LHCN-M2 (cell line): ENCODE results near the gene MEOX2. TPM values are rescaled to one million over a fixed set of nuclear protein-coding genes. Genes with fewer than 3 reads are reported as not detected.

ENCODE experiments used
- DNase-seq: peaks from one replicate; pipeline ENCODE4 v3.0.0-alpha.2; 2012; ENCODE audit warnings: low read depth
- polyA plus RNA-seq: library from polyadenylated mRNA; unstranded; fragments of >200 nt; gene quantifications from one replicate; pipeline ENCODE4 v1.2.1, GENCODE V29; 2012; ENCODE audit warnings: missing spikeins
- total RNA-seq: library from RNA; depleted of rRNA; stranded (reverse); fragments of >200 nt; gene quantifications from 2 replicates; pipeline ENCODE4 v1.2.3, GENCODE V29; 2014; rRNA removed

MEOX2 gene
- total RNA-seq = 0.06 TPM in 1 of 2 replicates, not detected in the other
- 0.05 TPM for polyA plus RNA-seq

DNA sequence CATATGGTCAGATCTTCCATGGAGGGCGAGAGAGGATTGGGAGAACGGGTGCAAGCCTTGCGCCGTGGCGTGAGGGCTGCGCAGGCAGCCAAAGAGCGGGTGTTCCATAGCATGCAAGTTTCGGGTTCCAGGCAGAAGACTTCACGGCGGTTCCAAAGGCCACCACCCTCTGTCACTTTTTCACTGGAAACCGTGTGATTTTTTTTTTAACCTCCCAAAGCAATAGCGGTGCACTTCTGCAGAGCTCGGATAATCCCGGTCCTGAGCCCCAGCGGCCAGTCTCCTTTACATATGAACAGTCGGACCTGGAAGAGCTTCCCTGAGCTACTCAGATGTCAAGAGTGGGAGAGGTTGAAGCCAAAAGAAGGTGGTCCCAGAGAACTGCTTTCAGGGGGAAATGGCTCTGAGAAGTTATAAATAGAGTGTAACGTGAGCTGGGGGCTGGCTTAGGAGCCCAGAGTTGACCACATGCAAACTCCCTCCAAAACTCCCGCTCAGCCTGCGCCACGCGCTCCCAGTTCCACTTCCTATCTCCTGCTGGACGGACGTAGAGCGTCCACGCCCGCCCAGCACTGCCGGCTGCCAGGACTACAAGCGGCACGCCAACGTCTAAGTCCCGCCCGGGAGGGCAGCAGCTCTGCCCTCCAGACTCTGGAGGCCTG, at the start of gene MEOX2:
TSS of gene MEOX2 (minus strand) at position 389 of the 662 bp plus-strand sequence. CDS start at position 108, 281 bp downstream.
- peak; percentile 68 for DNase-seq

DNA sequence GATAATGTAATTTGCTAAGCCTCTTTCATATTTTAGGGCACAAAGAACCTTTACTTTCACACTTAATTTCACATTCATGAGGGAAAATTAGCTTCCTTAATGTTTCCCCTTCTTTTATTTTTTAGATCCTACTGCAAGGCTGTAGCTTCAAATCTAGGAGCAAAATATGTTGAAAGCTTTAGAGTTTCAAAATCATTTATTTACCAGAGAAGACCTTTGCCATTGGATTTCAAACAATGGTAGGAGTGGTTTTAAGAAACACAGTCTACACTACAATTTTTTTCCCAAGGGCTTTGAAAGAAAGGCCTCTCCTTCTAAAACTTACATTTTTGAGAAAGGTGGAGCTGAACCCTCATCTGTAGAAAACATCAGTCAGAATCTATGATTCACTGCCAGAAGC, 43.3 kb upstream of the MEOX2 start:
- no peak for DNase-seq

DNA sequence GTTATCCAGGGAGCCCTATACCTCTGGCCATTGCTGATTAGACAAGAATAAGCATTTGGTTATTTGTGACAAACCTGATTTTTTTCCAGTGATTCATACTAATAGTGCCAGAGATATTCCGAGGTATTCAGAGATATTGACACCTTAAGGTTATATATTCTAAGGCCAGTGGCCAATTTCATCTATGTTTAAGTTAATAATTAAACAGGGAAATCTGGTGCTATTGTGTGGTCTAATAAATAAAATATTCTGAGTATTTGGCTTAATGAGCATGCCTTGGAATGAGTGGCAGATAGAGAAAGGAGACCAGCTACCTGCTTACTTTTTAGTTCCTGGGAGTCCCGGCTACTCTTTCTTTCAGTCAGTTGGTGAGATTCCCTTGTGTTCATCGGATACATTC, 38.6 kb upstream of the MEOX2 start:
- no peak for DNase-seq

DNA sequence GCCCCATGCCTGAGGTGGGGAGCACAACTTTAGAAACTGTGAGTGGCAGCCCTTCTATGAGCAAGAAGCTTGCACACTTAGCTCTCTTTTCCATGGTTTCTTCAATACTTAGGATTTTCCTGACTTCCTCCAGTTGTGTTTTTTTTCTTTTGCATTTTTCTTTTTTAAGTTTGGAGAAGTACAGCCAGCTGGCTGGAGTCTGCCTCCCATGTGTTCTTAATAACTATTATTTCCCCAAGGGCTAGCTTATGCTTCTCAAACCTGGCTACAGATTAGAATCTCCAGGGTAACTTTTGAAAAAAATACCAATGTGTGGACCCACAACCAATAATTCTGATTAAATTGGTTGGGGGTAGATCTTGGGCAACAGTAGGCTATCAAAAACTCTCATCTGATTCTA, 37.4 kb upstream of the MEOX2 start:
- DNase-seq = no peak

DNA sequence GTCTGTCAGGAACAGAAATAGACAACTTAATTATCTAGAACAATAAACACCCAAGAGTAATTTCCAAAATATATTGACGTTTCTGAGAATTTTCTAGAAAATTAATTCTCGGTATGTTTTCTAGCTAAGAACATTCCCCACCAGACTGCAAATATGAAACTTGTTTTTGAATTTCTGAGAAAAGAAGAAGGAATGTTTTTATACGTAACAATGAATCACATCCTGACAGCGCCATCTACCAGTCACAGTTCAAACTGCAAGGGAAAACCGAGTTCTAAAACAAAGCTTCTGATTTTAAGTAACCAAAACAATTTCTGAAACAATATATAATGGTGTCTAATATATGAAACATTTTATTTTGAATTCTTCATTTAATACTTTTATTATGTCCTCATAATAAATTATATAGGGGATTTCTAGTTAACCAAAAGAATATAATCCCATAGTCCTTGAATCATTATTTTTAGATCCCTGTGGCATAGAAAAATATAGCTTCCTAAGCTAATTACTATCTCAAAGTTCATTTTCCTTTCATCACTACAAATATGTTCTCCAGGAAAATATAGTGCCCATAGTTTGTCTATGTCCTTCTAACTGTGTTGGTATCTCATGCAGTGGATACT, 34.5 kb upstream of the MEOX2 start:
- DNase-seq = peak; percentile 62

DNA sequence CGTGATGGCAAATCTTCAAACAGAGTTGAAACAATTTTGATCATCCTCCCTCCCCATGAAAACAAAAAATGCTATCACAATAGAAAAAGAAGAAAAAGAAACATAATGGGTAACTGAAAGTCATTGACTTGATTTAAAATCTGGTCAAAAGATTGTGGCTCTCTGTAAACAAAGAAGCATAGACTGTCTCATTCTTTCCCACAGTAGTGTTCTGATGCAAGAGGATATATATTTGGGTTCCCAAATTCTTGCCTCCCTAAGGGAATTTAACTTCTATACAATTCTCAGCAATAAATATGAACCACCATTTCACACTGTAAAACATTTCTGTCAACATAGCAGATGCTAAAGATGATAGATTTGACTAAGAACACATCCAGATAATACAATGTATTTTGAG, 32.8 kb upstream of the MEOX2 start:
- DNase-seq = no peak

DNA sequence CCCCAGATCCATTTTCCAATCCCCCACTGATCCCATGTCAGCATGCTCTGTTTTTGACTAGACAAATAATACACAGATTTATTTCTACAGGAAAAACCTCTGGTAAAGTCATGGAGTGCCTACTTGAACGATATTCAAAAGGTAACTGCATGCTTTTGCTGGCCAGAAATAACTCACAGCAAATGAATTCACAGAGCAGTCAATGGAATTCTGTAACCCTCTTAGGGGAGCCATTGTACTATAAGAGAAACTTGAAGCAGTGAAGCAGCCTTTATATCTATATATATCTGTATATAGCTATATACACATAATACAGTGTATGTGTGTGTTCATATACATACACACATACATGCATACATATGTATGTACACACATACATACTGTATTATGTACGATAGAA, 29.0 kb upstream of the MEOX2 start:
- no peak for DNase-seq

DNA sequence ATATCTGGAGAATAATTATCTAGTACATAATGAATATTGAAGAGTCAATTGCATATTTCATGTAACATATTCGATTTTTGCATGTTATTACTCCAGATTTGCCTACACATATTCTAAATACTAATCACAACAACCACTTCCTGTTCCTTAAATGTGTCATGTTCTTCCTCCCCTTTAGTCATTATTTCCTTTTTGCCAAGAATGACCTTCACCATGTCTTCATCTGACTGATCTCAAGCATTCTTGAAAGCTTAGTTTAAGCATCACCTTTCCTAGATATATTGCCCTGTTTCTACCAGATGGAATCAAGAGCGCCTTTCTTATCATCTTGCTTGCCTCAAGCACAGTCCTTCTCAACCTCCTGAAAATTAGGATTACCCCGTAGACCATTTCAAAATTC, 23.5 kb upstream of the MEOX2 start:
- peak; percentile 34 for DNase-seq

DNA sequence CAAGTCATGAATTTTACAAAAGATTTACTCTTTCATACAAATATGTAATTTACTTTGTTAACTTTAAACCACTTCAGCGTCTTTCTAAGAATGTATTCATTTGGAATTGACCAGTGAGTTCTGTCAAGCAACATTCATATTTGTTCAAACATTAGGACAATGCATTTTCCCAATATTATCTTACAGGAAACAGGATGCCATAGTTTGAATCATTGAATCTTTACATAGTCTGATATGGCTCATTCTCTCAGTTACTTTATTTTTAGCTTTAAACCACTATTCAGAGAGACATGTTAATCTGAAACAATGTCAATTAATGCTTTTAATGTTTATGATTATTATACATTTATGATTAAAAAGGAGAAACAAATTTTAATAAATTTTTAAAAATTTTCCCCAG, 21.1 kb upstream of the MEOX2 start:
- DNase-seq = no peak

DNA sequence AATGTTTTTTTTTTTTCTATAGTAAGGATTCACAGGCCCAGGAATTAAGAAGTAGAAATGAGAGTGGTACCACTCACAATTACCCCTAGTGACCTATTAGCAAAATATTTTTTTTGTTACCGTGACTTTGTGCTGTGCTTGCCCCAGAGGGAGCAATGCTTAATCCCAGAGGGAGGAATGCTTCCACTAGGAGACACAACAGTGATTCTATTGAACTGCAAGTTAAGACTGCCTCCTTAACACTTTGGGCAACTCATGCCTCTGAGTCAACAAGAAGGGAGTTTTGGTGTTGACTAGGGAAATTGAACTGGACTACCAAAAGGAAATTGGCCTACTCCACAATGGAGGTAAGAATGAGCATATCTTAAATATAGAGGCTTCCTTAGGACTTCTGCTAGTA, 17.2 kb upstream of the MEOX2 start:
- DNase-seq = no peak

DNA sequence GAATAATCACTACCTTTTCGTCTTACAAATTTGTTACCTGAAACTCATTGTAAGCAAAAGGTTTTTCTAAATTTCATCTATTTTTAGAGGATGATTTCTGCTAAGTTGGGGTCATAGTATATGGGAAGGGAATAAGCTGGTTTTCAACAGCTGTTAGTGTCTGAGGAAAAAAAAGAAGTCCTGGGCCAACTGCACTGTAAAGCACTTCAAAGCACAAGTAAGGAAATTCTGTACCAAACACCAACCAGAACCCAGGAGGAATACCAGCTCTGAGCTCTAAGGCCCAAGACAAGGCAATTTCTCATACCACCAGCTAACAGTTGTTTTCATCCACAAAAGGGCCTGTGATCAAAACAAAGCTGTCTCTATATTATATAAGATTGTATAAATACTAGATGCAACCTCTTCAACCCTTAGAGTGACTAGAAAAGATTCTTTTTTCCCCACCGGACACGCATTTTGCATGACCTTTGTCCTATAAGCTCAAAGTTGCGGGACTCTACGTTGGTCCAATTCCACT, 6.1 kb upstream of the MEOX2 start:
- DNase-seq = no peak

DNA sequence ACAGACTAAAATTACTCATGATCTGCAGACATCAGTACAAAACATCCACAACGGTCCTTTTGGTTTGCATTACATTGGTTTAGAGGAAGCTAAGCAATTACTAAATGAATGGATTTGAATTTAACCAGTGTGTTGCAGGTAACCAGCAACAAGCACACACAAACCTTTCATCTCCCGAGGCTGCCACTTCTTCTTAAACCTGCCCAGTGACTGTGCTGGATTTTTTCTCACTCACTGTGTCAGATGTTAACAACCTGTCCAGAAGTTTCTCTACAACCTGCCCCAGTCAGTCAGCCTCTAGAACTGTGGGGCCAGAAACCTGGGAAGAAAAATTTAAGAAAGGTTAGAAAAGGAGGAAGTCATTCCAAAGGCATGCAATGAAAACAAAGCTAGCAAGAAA, 2.4 kb upstream of the MEOX2 start:
- no peak for DNase-seq

DNA sequence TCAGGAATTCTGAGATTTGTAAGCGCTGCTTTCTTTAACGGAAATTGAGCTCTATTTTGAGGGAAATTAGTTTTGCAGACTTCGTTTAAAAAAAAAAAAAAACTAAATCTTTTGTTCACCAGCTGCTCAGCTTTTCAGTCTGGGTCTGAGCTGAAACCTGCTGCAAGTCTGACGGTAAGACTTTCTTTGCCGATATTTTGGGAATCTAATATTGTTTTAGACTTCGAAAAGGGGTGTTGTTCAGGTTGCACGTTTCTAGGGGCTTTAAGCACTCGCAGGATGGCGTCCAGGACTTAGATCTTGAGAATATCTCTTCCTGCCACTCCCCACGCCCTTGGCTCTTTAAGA, 1.8 kb upstream of the MEOX2 start:
- no peak for DNase-seq

DNA sequence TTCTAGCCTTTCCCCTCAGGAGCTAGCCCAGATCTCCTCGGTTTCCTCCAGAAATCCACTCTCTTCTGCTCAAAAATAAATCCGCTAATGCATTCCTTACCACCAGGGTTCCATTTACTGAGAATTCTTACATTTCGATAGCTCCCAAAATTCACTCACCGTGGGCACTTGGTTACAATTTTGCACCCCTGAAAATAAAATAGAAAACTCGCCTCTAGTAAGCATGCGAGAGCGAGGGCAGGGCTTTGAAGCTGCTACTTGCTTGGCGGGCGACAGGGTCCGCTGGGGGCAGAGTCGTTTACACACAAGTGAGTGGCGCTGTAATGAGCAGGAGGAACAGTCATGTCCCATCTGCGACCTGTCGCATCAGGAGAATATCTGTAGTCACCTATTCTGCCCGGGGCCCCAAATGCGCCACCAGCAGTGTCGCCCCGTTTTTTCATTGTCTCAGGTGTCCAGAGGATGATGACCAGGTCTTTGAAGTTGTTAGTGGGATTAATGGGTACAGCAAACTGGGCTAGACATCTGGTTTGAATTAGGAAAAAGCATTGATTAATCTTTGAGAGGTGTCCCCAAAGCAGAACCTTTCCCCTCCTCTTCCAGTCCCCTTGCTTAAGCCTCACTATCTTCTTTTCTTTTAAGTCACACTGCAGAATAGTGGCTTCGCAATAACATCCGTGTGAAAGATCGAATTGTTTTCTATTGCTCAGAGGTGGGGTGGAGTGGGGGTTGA, 1.2 kb upstream of the MEOX2 start:
- no peak for DNase-seq

DNA sequence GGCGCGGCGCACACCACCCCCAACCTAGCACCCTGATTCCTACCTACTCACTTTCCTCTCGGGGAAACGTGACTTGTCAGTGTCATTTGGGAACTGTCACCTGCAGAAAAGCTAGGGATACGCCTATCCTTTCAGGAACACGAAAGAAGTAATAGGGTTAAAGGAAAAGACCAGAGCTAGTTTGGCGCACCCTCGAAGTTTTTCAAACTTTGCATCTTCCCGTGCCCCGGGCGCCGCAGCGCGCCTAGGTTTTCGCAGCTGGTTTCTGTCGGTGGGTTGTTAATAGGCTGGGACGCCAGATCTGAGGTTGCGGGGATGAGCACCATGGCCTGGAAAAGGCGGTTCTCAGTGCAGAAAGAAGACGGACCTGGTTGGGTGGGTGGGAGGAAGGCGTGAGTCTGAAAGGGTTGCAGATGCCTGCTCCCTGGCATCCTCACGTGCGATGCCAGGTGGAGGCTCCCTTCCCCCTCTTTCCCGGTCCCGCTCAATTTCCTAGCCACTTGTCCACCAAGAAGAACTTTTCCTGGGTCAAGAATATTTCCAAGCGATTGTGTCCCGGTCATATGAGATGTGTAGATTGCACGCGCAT, 568 bp upstream of the MEOX2 start:
- no peak for DNase-seq

DNA sequence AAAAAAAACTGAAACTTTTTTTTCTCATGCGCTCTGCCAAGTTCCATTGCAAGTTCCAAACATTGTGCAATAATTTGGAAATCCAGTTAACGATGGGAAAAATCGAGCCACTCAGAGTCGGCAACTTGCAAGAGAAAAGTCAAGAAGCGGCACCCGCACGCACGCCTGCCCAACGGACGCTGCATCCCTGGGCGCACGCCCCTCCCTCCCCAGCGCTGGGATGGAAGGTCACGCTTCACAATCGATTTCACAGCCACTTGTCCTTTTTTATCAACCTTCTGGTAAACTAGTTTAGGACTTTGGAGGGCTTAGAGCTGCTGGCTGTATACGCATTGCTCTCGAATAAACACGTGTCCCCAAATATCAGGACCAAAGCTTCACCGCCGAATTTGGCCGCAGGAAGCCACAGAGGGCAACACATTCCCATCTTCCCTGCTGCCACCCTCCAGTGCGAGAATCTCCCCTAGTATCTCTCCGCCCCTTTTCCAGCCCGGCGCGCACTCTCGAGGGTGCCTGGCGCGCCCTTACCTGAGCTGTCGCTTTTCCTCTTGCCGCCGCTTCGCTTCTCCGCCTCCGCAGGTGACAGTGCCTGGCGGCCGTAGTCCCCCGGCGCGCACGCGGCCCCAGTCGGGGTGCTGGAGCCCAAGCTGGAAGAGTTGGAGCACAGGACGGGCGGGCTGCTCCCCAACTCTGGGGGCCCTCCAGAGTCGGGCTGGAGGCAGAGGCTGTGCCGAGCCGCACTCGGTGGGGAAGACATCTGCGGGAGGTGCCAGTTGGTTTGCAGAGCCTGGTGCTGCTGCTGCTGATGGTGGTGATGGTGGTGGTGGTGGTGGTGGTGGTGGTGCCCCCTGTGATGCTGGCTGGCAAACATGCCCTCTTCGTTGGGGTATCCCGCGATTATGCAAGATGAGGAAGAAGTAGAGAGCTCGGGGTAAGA, 857 bp downstream of the MEOX2 start:
- DNase-seq = peak; percentile 44

DNA sequence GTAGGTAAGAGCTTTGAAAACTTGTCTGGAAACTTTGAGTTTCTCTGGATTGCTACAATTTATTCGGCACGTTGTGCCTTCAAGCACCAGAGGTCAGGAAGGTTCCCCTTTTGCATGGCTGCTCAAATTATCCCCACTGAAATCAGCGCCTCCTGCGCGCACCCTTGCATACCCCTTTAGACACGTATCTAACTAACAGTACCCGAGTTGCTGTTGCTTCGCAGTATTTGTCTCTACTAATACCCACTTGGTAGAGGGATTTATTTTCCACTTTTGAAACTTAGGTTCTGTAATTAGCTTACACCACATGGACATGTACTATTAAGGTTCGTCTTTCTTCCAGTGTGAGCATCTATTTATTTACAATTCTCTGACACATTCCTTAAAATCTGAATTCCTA, 1.6 kb downstream of the MEOX2 start:
- no peak for DNase-seq

DNA sequence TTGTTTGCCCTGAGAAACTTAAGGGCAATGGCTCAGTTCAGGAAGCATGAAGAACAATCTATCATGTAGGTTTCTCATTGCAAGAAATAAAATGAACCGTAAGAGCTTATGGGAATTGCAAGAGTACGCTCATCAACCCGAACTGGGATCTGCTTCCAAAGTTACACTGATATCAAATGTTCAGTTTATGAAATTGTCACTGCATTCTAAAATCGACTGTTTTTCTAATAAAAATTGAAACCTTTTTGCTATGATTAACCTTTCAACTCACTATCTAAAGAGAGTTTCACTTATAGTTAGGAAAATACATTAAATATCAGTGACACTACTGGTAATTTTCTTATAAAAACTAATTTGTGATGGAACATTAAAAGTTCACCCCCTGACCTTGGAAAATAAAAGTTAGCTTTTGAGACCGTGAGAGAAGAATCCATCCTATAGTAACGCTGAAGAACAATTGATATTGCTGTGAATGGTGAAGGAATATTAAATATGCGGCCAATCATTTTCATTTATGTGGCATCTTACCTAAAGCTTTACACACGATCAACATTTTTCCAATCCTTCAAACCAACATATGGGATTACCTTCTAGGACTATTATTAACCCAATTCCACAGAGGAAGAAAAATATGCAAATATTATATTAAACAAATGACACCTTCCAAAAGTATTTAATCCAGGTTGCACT, 2.2 kb downstream of the MEOX2 start:
- no peak for DNase-seq

DNA sequence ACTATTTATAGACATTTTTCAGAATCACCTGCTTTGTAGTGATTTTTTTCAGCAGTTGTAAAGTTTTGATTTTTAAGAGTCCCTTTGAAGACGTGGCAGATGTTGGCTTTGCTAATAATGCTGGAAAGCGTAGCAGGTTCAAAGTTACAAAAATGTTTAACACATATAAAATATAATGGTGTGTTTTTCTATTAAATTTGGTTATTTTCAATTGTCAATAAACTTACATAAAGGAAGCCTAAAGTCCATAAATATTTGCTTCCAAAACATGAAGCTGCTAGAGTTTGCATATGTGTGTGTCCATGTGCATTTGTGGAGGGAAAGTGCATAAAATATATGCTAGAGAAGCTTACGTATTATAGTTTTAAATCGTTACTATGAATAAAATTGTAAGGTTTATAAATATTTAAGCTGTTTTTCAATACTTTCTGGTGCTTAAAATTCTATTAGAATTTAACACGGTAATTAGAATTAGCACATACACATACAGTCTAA, 3.7 kb downstream of the MEOX2 start:
- DNase-seq = no peak

DNA sequence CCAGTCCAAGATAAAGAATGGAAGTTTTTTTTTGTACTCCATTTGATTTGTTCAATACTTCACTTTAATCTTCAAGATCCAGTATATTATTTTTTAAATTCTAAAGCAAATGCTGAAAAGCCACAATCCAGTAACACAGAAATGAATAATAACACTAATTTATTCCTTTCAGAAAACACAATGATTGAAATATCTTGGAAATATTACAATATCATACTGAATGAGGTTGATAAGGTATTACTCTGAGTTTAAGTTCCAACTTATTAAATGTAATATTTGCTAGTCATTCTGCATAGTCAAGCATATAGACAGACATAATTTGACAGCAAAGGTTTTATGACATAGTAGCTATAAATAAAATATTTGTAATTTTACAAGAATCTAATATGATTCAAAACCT, 4.4 kb downstream of the MEOX2 start:
- DNase-seq = no peak
